Glutamatergic neuron (in vitro differentiated cells): Measurements from ENCODE around the gene ADGRL2. TPM values are rescaled to one million over a fixed set of nuclear protein-coding genes. Genes with fewer than 3 reads are reported as not detected.

ENCODE experiments used
- DNase-seq: peaks from one replicate; pipeline ENCODE4 v3.0.0; 2022
- H3K27ac Mint-ChIP-seq: one replicate; pipeline ENCODE4 v1.8.0; 2020; ENCODE audit warnings: mild to moderate bottlenecking, mixed read lengths, inconsistent platforms; ENCODE audit not compliant: unreplicated experiment
- H3K27me3 Mint-ChIP-seq: one replicate; pipeline ENCODE4 v1.8.0; 2020; ENCODE audit warnings: mild to moderate bottlenecking, moderate library complexity, mixed read lengths, inconsistent platforms; ENCODE audit not compliant: unreplicated experiment
- H3K36me3 Mint-ChIP-seq: one replicate; pipeline ENCODE4 v1.8.0; 2020; ENCODE audit warnings: mild to moderate bottlenecking, mixed read lengths, inconsistent platforms; ENCODE audit not compliant: unreplicated experiment
- H3K4me1 Mint-ChIP-seq: one replicate; pipeline ENCODE4 v1.8.0; 2020; ENCODE audit warnings: mild to moderate bottlenecking, low read depth, mixed read lengths, inconsistent platforms; ENCODE audit not compliant: unreplicated experiment
- H3K4me3 Mint-ChIP-seq: one replicate; pipeline ENCODE4 v1.8.0; 2020; ENCODE audit warnings: mild to moderate bottlenecking, mixed read lengths, inconsistent platforms; ENCODE audit not compliant: unreplicated experiment
- H3K9me3 Mint-ChIP-seq: one replicate; pipeline ENCODE4 v1.8.0; 2020; ENCODE audit warnings: mild to moderate bottlenecking, moderate library complexity, mixed read lengths, inconsistent platforms; ENCODE audit not compliant: unreplicated experiment
- total RNA-seq: library from RNA; stranded (reverse); fragmentation: NEBNext Ultra II Directional; extraction: Animal tissue kit (Norgen Biotek cat#: 25700); gene quantifications from one replicate; pipeline ENCODE4 v1.2.1, GENCODE V29; 2021; ENCODE audit not compliant: unreplicated experiment
- TF ChIP-seq, protein P1 (sequence below): fragments of 200-600 bp; sonication (generic); IDR thresholded peaks from one replicate; pipeline ENCODE4 v1.5.0; 2021; ENCODE audit not compliant: partially characterized antibody, unreplicated experiment

The ADGRL2 gene
- total RNA-seq, 1 donor from 2014 or later = 71.2 TPM

DNA sequence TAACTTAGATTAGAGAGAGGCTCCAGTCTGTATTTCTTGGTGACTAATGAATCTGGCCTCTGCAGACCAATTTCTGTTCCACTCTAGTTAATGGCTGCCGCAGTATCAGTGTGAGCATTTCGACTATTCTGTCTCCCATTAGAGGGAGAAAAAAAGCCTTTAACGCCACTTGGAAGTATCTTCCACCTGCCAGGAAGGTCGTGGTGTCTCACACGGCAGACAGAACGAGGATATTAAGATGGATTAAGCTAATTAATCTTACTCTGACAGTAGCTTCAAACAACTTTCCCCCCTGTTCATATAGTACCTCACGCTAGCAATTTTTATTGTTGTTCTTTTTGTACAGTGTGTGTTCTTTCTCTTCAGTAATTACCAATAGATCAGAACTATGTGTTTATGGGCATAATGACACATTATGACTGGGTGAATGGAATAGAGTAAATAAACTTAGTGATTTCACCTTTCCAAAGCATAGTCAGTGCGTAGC lies 153.8 kb downstream of the ADGRL2 start:
- TF ChIP-seq, protein P1, sequence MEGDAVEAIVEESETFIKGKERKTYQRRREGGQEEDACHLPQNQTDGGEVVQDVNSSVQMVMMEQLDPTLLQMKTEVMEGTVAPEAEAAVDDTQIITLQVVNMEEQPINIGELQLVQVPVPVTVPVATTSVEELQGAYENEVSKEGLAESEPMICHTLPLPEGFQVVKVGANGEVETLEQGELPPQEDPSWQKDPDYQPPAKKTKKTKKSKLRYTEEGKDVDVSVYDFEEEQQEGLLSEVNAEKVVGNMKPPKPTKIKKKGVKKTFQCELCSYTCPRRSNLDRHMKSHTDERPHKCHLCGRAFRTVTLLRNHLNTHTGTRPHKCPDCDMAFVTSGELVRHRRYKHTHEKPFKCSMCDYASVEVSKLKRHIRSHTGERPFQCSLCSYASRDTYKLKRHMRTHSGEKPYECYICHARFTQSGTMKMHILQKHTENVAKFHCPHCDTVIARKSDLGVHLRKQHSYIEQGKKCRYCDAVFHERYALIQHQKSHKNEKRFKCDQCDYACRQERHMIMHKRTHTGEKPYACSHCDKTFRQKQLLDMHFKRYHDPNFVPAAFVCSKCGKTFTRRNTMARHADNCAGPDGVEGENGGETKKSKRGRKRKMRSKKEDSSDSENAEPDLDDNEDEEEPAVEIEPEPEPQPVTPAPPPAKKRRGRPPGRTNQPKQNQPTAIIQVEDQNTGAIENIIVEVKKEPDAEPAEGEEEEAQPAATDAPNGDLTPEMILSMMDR = no peak
- Mint-ChIP-seq H3K36me3 (peaks cover 6% of the 10 kb centered on the region), H3K27me3 (no peaks in the 10 kb centered on the region), H3K27ac (no peak overlapping the region), H3K4me3 (no peak overlapping the region), H3K4me1 (peaks cover 8% of the 10 kb centered on the region), H3K9me3 (peaks cover 1% of the 10 kb centered on the region)
- no peak for DNase-seq

GRCh38 chr1:81967951-81968350 lies 167.2 kb downstream of the ADGRL2 start:
- Mint-ChIP-seq H3K4me1 (peaks cover 6% of the 10 kb centered on the region), H3K27me3 (no peaks in the 10 kb centered on the region), H3K27ac (no peak overlapping the region), H3K36me3 (no peaks in the 10 kb centered on the region), H3K9me3 (peaks cover 2% of the 10 kb centered on the region), H3K4me3 (no peak overlapping the region)
- DNase-seq = no peak
- TF ChIP-seq, protein P1 = no peak

DNA sequence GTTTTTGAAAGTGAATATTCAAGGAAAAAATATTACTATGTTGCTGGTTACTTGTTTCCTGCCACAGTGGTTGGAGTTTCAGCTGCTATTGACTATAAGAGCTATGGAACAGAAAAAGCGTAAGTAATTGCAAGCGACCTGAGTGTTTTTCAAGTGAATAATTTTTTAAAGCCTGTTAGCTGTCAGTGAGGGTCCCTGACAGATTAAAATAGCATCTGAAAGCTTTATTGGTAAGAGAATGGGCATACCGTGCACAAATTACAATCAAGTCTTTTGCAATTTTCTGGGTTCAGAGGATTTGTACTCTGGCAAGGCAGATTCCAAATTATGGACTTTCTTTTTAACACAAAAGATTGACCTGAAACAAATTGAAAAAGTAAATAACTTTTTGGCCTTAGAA lies 169.7 kb downstream of the ADGRL2 start:
- H3K4me3 Mint-ChIP-seq = no peak overlapping the region
- DNase-seq = no peak
- TF ChIP-seq, protein P1 = no peak
- H3K9me3 Mint-ChIP-seq = peaks cover 2% of the 10 kb centered on the region
- H3K27ac Mint-ChIP-seq = no peak overlapping the region
- peaks cover 10% of the 10 kb centered on the region for H3K4me1 Mint-ChIP-seq
- no peaks in the 10 kb centered on the region for H3K36me3 Mint-ChIP-seq
- H3K27me3 Mint-ChIP-seq = no peaks in the 10 kb centered on the region

- no peak for DNase-seq
- H3K27ac Mint-ChIP-seq = no peak overlapping the region
- TF ChIP-seq, protein P1 = no peak
- H3K4me1 Mint-ChIP-seq = peaks cover 9% of the 10 kb centered on the region
- H3K9me3 Mint-ChIP-seq = no peaks in the 10 kb centered on the region
- H3K4me3 Mint-ChIP-seq = no peak overlapping the region
- no peaks in the 10 kb centered on the region for H3K36me3 Mint-ChIP-seq
- H3K27me3 Mint-ChIP-seq = no peaks in the 10 kb centered on the region
Observed at GRCh38 chr1:81974222-81974841, 173.6 kb downstream of the ADGRL2 start.

- Mint-ChIP-seq H3K27ac (no peak overlapping the region), H3K4me3 (no peak overlapping the region), H3K36me3 (no peaks in the 10 kb centered on the region), H3K27me3 (no peaks in the 10 kb centered on the region), H3K4me1 (peaks cover 9% of the 10 kb centered on the region), H3K9me3 (no peaks in the 10 kb centered on the region)
- no peak for DNase-seq
- TF ChIP-seq, protein P1 = no peak
Observed at GRCh38 chr1:81974883-81975555, 174.3 kb downstream of the ADGRL2 start.
